B cell (primary cell): ENCODE measurements around the gene TARS2. TPM values are rescaled to one million over a fixed set of nuclear protein-coding genes. Genes with fewer than 3 reads are reported as not detected.

Experiments
- ATAC-seq: fragments of 200-7000 bp; cut with Tn5 transposase; one replicate; pipeline ENCODE4 v1.10.0; 2021; ENCODE audit warnings: low read depth, mild to moderate bottlenecking, moderate number of reproducible peaks, moderate library complexity
- CTCF ChIA-PET: fragments of 350-600 bp; sonication (Branson Sonifier 250); formaldehyde crosslinking; loops from one replicate; lab custom pipeline; 2021; ENCODE audit warnings: antibody characterized with exemption, inconsistent platforms; lab: Charles Lee
- POLR2A ChIA-PET: fragments of 350-600 bp; sonication (Branson Sonifier 250); formaldehyde crosslinking; loops from one replicate; lab custom pipeline; 2021; ENCODE audit warnings: antibody characterized with exemption; lab: Charles Lee
- DNase-seq: peaks from one replicate; pipeline ENCODE4 v3.0.0; 2013
- H2AFZ ChIP-seq: 2 replicates; pipeline ENCODE4 v1.6.1; 2012; ENCODE audit warnings: mild to moderate bottlenecking, low read depth, low read length; ENCODE audit not compliant: insufficient read depth, poor library complexity, severe bottlenecking
- H3K27ac ChIP-seq, 2 donors: 1 replicate in 1 of 2; 2 replicates in 1 of 2; pipeline ENCODE4 v1.5.1; 2012 to 2013; ENCODE audit warnings: low read length in 2 of 2, mild to moderate bottlenecking in 2 of 2, moderate library complexity in 1 of 2
- H3K27me3 ChIP-seq, 4 experiments: fragments of 200-600 bp in 1 of 4; sonication (generic) in 1 of 4; replicated peaks in 1 of 4; 1 replicate in 2 of 4; 2 replicates in 2 of 4; pipeline versions ENCODE4 v1.6.1 to v1.7.0; 2013 to 2016; ENCODE audit warnings: low read length in 3 of 4, mild to moderate bottlenecking in 2 of 4, mixed read lengths in 1 of 4, moderate library complexity in 1 of 4; ENCODE audit not compliant: insufficient read depth in 4 of 4, control insufficient read depth in 3 of 4; ENCODE audit errors: control extremely low read depth in 1 of 4
- H3K36me3 ChIP-seq, 2 experiments: replicated peaks in 1 of 2; 1 replicate in 1 of 2; 2 replicates in 1 of 2; pipeline versions ENCODE4 v1.6.1 to v1.7.1; 2013; ENCODE audit warnings: low read length in 1 of 2; ENCODE audit not compliant: insufficient read depth in 2 of 2, control insufficient read depth in 1 of 2; ENCODE audit errors: control extremely low read depth in 1 of 2, extremely low read depth in 1 of 2
- H3K4me1 ChIP-seq, 2 donors: fragments of 200-600 bp in 1 of 2; sonication (generic) in 1 of 2; 1 replicate in 1 of 2; 2 replicates in 1 of 2; pipeline versions ENCODE4 v1.5.1 to v1.6.1; 2013 to 2017; ENCODE audit warnings: low read length in 2 of 2; ENCODE audit not compliant: control insufficient read depth in 2 of 2, insufficient read depth in 2 of 2
- H3K4me2 ChIP-seq: replicated peaks from 2 replicates; pipeline ENCODE3; 2012; ENCODE audit warnings: mild to moderate bottlenecking, low read depth, low read length; ENCODE audit not compliant: poor library complexity, severe bottlenecking
- H3K4me3 ChIP-seq, 5 experiments: fragments of 200-600 bp in 1 of 5; sonication (generic) in 1 of 5; 1 replicate in 3 of 5; 2 replicates in 2 of 5; pipeline versions ENCODE4 v1.5.1 to v1.7.0; 2011 to 2016; ENCODE audit warnings: low read length in 4 of 5, mild to moderate bottlenecking in 4 of 5, low read depth in 2 of 5, control low read depth in 1 of 5, moderate library complexity in 1 of 5; ENCODE audit not compliant: insufficient read depth in 1 of 5; ENCODE audit errors: control extremely low read depth in 1 of 5, extremely low read depth in 1 of 5
- H3K79me2 ChIP-seq: fragments of 200-600 bp; sonication (generic); one replicate; pipeline ENCODE4 v1.6.0; 2016; ENCODE audit warnings: low read length; ENCODE audit not compliant: control insufficient read depth, insufficient read depth
- H3K9ac ChIP-seq: fragments of 200-600 bp; sonication (generic); 2 replicates; pipeline ENCODE4 v1.6.1; 2017; ENCODE audit warnings: mild to moderate bottlenecking, low read length, moderate library complexity
- H3K9me3 ChIP-seq, 3 donors: one replicate each; pipeline versions ENCODE4 v1.6.1 to v1.7.1; 2013; ENCODE audit warnings: low read length in 2 of 3; ENCODE audit not compliant: control insufficient read depth in 2 of 3, insufficient read depth in 1 of 3; ENCODE audit errors: control extremely low read depth in 1 of 3
- H4K20me1 ChIP-seq: 2 replicates; pipeline ENCODE4 v1.6.0; 2012; ENCODE audit warnings: mild to moderate bottlenecking, low read length; ENCODE audit not compliant: insufficient read depth, control insufficient read depth, poor library complexity, severe bottlenecking
- H3K27ac Mint-ChIP-seq: one replicate; pipeline ENCODE4 v1.8.0; 2021; ENCODE audit warnings: mixed read lengths
- H3K27me3 Mint-ChIP-seq: one replicate; pipeline ENCODE4 v1.8.0; 2021; ENCODE audit warnings: mixed read lengths
- H3K4me1 Mint-ChIP-seq: one replicate; pipeline ENCODE4 v1.8.0; 2021; ENCODE audit warnings: mixed read lengths
- H3K4me3 Mint-ChIP-seq: one replicate; pipeline ENCODE4 v1.8.0; 2021; ENCODE audit warnings: mixed read lengths
- H3K9me3 Mint-ChIP-seq: one replicate; pipeline ENCODE4 v1.8.0; 2022; ENCODE audit warnings: mixed read lengths; ENCODE audit not compliant: insufficient read depth
- CTCF ChIP-seq: fragments of 200-600 bp; IDR thresholded peaks from one replicate; pipeline ENCODE4 v1.8.0; 2022; ENCODE audit warnings: antibody characterized with exemption, mild to moderate bottlenecking
- EZH2 ChIP-seq: IDR thresholded peaks from 2 replicates; pipeline ENCODE4 v1.6.1; 2012; ENCODE audit warnings: borderline replicate concordance, low read depth, mild to moderate bottlenecking, moderate library complexity, low read length; ENCODE audit not compliant: insufficient read depth, poor library complexity, severe bottlenecking
- WGBS: methylation state at CpG from one replicate; pipeline ENCODE4 v1.1.5; 2013; ENCODE audit warnings: missing lambda C conversion rate; ENCODE audit not compliant: insufficient coverage; 5-methylcytosine and 5-hydroxymethylcytosine counted together
- intact Hi-C: fragments of 100-400 bp; cut with micrococcal nuclease; formaldehyde crosslinking; loops from one replicate; pipeline ENCODE4 v1.10.0; 2022
- polyA plus RNA-seq: library from polyadenylated mRNA; depleted of rRNA; stranded (reverse); fragments of >200 nt; gene quantifications from 2 replicates; pipeline ENCODE4 v1.2.3, GENCODE V29; 2012
- total RNA-seq, 2 donors: library from RNA; stranded (reverse); fragments of 120-200 nt in 1 of 2; gene quantifications; 1 replicate in 1 of 2; 2 replicates in 1 of 2; pipeline versions ENCODE4 v1.2.3 to v1.2.4, GENCODE V29; 2013 to 2022

TARS2 gene
- total and polyA plus RNA-seq, 2 donors (not counting 1 experiment from before 2014, with no cell fraction given) = 42.2 to 53.6 TPM

GRCh38 chr1:150479927-150480352, 7.3 kb upstream of the TARS2 start:
- intact Hi-C loops = loop anchor here (10.0 kb wide), 1 partner anchor 685 kb away; the partner anchor contains the start of genes LYSMD1 and SCNM1

DNA sequence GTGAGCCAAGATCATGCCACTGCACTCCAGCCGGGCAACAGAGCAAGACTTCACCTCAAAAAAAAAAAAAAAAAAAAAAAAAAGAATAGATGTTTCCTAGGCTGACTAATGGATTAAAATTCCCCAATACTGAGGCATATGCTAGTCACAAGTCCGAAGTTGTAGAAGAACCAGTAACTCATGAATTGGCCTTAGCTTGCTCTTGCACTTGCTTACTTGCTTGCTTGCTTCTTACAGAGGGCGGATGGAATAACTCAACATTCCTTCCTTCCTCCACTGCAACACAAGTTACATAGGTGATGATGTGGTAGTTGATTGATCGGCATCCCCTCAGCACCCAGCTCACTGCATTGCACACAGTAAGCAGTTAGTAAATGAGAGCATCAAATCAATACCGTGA, 2.8 kb upstream of the TARS2 start:
- Histone ChIP-seq H3K4me1 (peaks cover 7 to 10% of the 10 kb centered on the region in 2 donors), H3K4me3 (no peak overlapping the region), H4K20me1 (no peaks in the 10 kb centered on the region), H3K9ac (no peak overlapping the region), H3K9me3 (no peaks in the 10 kb centered on the region), H3K79me2 (peaks cover 13% of the 10 kb centered on the region), H3K36me3 (peaks cover 3 to 7% of the 10 kb centered on the region in 2 experiments), H3K27ac (no peak overlapping the region), H3K27me3 (no peaks in the 10 kb centered on the region), H3K4me2 (no peak overlapping the region), H2AFZ (no peak overlapping the region)
- intact Hi-C loops = loop anchor here (10.0 kb wide), 1 partner anchor 680 kb away; the partner anchor contains the start of genes LYSMD1 and SCNM1
- DNase-seq = no peak
- ChIA-PET CTCF (no interaction called here), POLR2A (interaction anchor here (0.7 kb wide), 1 partner anchor 418 kb away, joined by 9 read pairs; no protein-coding TSS in a partner anchor)
- no peaks in the 10 kb centered on the region for H3K27me3 Mint-ChIP-seq
- no peak overlapping the region for H3K27ac Mint-ChIP-seq
- 94% methylated on average over 2 of the region's 5 CpGs for WGBS
- peaks cover 16% of the 10 kb centered on the region for H3K4me1 Mint-ChIP-seq
- TF ChIP-seq EZH2 = no peak
- no peak for TF ChIP-seq CTCF
- ATAC-seq = no peak
- no peaks in the 10 kb centered on the region for H3K9me3 Mint-ChIP-seq
- H3K4me3 Mint-ChIP-seq = no peak overlapping the region

More at GRCh38 chr1:150479927-150480352, 7.3 kb upstream of the TARS2 start:
- H3K4me3 Mint-ChIP-seq = no peak overlapping the region
- no peak for TF ChIP-seq EZH2
- no peak for TF ChIP-seq CTCF
- H3K27me3 ChIP-seq = no peaks in the 10 kb centered on the region
- DNase-seq (no peak), ATAC-seq (no peak)
- H3K4me2 ChIP-seq = no peak overlapping the region
- no peak overlapping the region for H3K27ac Mint-ChIP-seq
- CTCF ChIA-PET = no interaction called here
- H3K4me1 ChIP-seq = no peaks in the 10 kb centered on the region
- H3K79me2 ChIP-seq = no peaks in the 10 kb centered on the region
- H3K27ac ChIP-seq = no peak overlapping the region
- no peak overlapping the region for H2AFZ ChIP-seq
- H4K20me1 ChIP-seq = no peaks in the 10 kb centered on the region
- no peak overlapping the region for H3K9ac ChIP-seq
- no peaks in the 10 kb centered on the region for H3K36me3 ChIP-seq
- no peaks in the 10 kb centered on the region for H3K27me3 Mint-ChIP-seq
- no peak overlapping the region for H3K4me3 ChIP-seq
- H3K4me1 Mint-ChIP-seq = no peaks in the 10 kb centered on the region
- no peaks in the 10 kb centered on the region for H3K9me3 Mint-ChIP-seq
- H3K9me3 ChIP-seq = no peaks in the 10 kb centered on the region
- POLR2A ChIA-PET = no interaction called here
- no CpG with 5 or more reads among the region's 2 CpGs for WGBS
